GM19463 (cell line): ENCODE measurements around the gene RAPGEFL1.
"Not testable (repeated sequence)": the region's sequence is repeated elsewhere in the genome, so short reads cannot be mapped to it uniquely, and the experiment has no call there.

Experiments used
- ATAC-seq: cut with Tn5 transposase; IDR thresholded peaks from one replicate; pipeline ENCODE4 v1.9.1; 2021; ENCODE audit warnings: mild to moderate bottlenecking, moderate library complexity; ENCODE audit not compliant: unreplicated experiment

The RAPGEFL1 gene

GRCh38 chr17:40173091-40173777, 4.0 kb upstream of the RAPGEFL1 start:
- no peak for ATAC-seq

- no peak for ATAC-seq
Measured at GRCh38 chr17:40173778-40174135, 3.5 kb upstream of the RAPGEFL1 start.

- ATAC-seq = no peak
Measured at GRCh38 chr17:40174514-40174913, 2.8 kb upstream of the RAPGEFL1 start.

GRCh38 chr17:40175928-40176753, 1.1 kb upstream of the RAPGEFL1 start:
- no peak for ATAC-seq

- no peak for ATAC-seq
Measured at GRCh38 chr17:40176754-40177110, 538 bp upstream of the RAPGEFL1 start.

- no peak for ATAC-seq
Measured at GRCh38 chr17:40178021-40178601, 841 bp downstream of the RAPGEFL1 start.

- ATAC-seq = no peak
Measured at GRCh38 chr17:40178660-40179059, 1.4 kb downstream of the RAPGEFL1 start.

- no peak for ATAC-seq
Measured at GRCh38 chr17:40179923-40180659, 2.8 kb downstream of the RAPGEFL1 start.

GRCh38 chr17:40180694-40181093, 3.4 kb downstream of the RAPGEFL1 start:
- ATAC-seq = no peak

GRCh38 chr17:40181205-40181604, 3.9 kb downstream of the RAPGEFL1 start:
- ATAC-seq = no peak

GRCh38 chr17:40182606-40183005, 5.3 kb downstream of the RAPGEFL1 start:
- ATAC-seq = no peak

GRCh38 chr17:40187238-40187637, 10.0 kb downstream of the RAPGEFL1 start:
- ATAC-seq = no peak

GRCh38 chr17:40188694-40189093, 11.4 kb downstream of the RAPGEFL1 start:
- ATAC-seq = no peak

- no peak for ATAC-seq
Measured at GRCh38 chr17:40190197-40191021, 13.1 kb downstream of the RAPGEFL1 start.

GRCh38 chr17:40191237-40192208, 14.3 kb downstream of the RAPGEFL1 start:
- ATAC-seq = peak; percentile 79

- no peak for ATAC-seq
Measured at GRCh38 chr17:40192961-40193360, 15.7 kb downstream of the RAPGEFL1 start.

GRCh38 chr17:40194821-40195220, 17.6 kb downstream of the RAPGEFL1 start:
- ATAC-seq = no peak

- ATAC-seq = no peak
Measured at GRCh38 chr17:40197550-40197949, 20.3 kb downstream of the RAPGEFL1 start.

GRCh38 chr17:40197965-40198456, 20.7 kb downstream of the RAPGEFL1 start:
- not testable (repeated sequence) for ATAC-seq
